Measurements from ENCODE around the gene SH2B3. TPM values are rescaled to one million over a fixed set of nuclear protein-coding genes. Genes with fewer than 3 reads are reported as not detected.

Gene SH2B3
- total RNA-seq, 2 experiments from 2014 or later, result 25.8 to 51.3 TPM

- POLR2A ChIA-PET, result no interaction called here
These were observed 1.0 kb downstream of the SH2B3 start for GRCh38 chr12:111406474-111407376.

GRCh38 chr12:111407377-111408115, 1.8 kb downstream of the SH2B3 start:
- POLR2A ChIA-PET, result interaction anchor here (1.1 kb wide), 1 partner anchor 9 kb away, joined by 3 read pairs; no protein-coding TSS in a partner anchor
- Histone ChIP-seq H3K4me3 (ENCODE audit: low read depth, low read length, poor library complexity, severe bottlenecking) (peak overlapping the region; percentile 93), H3K9me3 (ENCODE audit: low read length) (no peaks in the 10 kb centered on the region), H4K20me1 (ENCODE audit: insufficient read depth, low read length) (peaks cover 15% of the 10 kb centered on the region), H3K4me2 (ENCODE audit: low read length) (peak overlapping the region; percentile 83), H3K27ac (ENCODE audit: low read depth, low read length, poor library complexity, severe bottlenecking) (peak overlapping the region; percentile 66), H3K79me2 (ENCODE audit: insufficient read depth, low read depth, low read length) (peaks cover 59% of the 10 kb centered on the region), H3K4me1 (ENCODE audit: insufficient read depth, low read length, poor library complexity, severe bottlenecking) (peaks cover 78% of the 10 kb centered on the region), H3K9me2 (ENCODE audit: insufficient read depth, low read length) (no peaks in the 10 kb centered on the region), H2AFZ (ENCODE audit: low read length) (no peak overlapping the region), H3K36me3 (ENCODE audit: insufficient read depth, low read length) (no peaks in the 10 kb centered on the region)
- CTCF ChIA-PET (ENCODE audit: unreplicated experiment), result no interaction called here
- peak; percentile 36 for DNase-seq (ENCODE audit: low spot score)
- intact Hi-C loops (cut with micrococcal nuclease; ENCODE audit: unreplicated experiment), result loop anchor here (5.0 to 10.0 kb wide), 3 partner anchors 190 to 357 kb away; partner anchors contain the start of genes ACAD10, ALDH2, ATXN2 and BRAP
- no peak for TF ChIP-seq EZH2phosphoT487 (IDR thresholded peaks at IDR 0.05; ENCODE audit: borderline replicate concordance, low read depth, low read length)
- TF ChIP-seq, protein P1, sequence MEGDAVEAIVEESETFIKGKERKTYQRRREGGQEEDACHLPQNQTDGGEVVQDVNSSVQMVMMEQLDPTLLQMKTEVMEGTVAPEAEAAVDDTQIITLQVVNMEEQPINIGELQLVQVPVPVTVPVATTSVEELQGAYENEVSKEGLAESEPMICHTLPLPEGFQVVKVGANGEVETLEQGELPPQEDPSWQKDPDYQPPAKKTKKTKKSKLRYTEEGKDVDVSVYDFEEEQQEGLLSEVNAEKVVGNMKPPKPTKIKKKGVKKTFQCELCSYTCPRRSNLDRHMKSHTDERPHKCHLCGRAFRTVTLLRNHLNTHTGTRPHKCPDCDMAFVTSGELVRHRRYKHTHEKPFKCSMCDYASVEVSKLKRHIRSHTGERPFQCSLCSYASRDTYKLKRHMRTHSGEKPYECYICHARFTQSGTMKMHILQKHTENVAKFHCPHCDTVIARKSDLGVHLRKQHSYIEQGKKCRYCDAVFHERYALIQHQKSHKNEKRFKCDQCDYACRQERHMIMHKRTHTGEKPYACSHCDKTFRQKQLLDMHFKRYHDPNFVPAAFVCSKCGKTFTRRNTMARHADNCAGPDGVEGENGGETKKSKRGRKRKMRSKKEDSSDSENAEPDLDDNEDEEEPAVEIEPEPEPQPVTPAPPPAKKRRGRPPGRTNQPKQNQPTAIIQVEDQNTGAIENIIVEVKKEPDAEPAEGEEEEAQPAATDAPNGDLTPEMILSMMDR (conservative IDR thresholded peaks at IDR 0.05; ENCODE audit: low read length), result no peak
- BruUV-seq (replicated peaks), result no TSS peak

More at GRCh38 chr12:111406474-111407376, 1.0 kb downstream of the SH2B3 start:
- peaks cover 15% of the 10 kb centered on the region for H4K20me1 ChIP-seq (ENCODE audit: insufficient read depth, low read length)
- H3K4me2 ChIP-seq (ENCODE audit: low read length), result peak overlapping the region; percentile 83
- H3K27ac ChIP-seq (ENCODE audit: low read depth, low read length, poor library complexity, severe bottlenecking), result peak overlapping the region; percentile 66
- TF ChIP-seq, protein P1 (conservative IDR thresholded peaks at IDR 0.05; ENCODE audit: low read length), result no peak
- TF ChIP-seq EZH2phosphoT487 (IDR thresholded peaks at IDR 0.05; ENCODE audit: borderline replicate concordance, low read depth, low read length), result no peak
- no peaks in the 10 kb centered on the region for H3K9me2 ChIP-seq (ENCODE audit: insufficient read depth, low read length)
- intact Hi-C loops (cut with micrococcal nuclease; ENCODE audit: unreplicated experiment), result loop anchor here (5.0 to 10.0 kb wide), 3 partner anchors 191 to 358 kb away; partner anchors contain the start of genes ACAD10, ALDH2, ATXN2 and BRAP
- no peaks in the 10 kb centered on the region for H3K36me3 ChIP-seq (ENCODE audit: insufficient read depth, low read length)
- H3K9me3 ChIP-seq (ENCODE audit: low read length), result no peaks in the 10 kb centered on the region
- H3K4me1 ChIP-seq (ENCODE audit: insufficient read depth, low read length, poor library complexity, severe bottlenecking), result peaks cover 71% of the 10 kb centered on the region
- BruUV-seq (replicated peaks), result TSS peak; percentile 46
- DNase-seq (ENCODE audit: low spot score), result peak; percentile 48
- CTCF ChIA-PET (ENCODE audit: unreplicated experiment), result no interaction called here
- no peak overlapping the region for H2AFZ ChIP-seq (ENCODE audit: low read length)
- H3K4me3 ChIP-seq (ENCODE audit: low read depth, low read length, poor library complexity, severe bottlenecking), result peak overlapping the region; percentile 93
- peaks cover 57% of the 10 kb centered on the region for H3K79me2 ChIP-seq (ENCODE audit: insufficient read depth, low read depth, low read length)
